GM12891 (cell line): ENCODE results near the gene ADM.

Experiments
- DNase-seq: peaks from one replicate; pipeline ENCODE4 v3.0.0; 2011; ENCODE audit warnings: low spot score; ENCODE audit not compliant: insufficient read length
- FAIRE-seq: peaks from 2 replicates; lab custom pipeline; 2011; peaks lifted over from hg19 to GRCh38; lab: Jason Lieb, UNC
- PAX5 ChIP-seq: IDR thresholded peaks from 2 replicates; pipeline ENCODE4 v1.6.1; 2011; ENCODE audit warnings: low read length, moderate library complexity, mild to moderate bottlenecking; ENCODE audit not compliant: insufficient read depth, severe bottlenecking
- POLR2A ChIP-seq: IDR thresholded peaks from 2 replicates; pipeline ENCODE4 v1.6.1; 2011; ENCODE audit warnings: low read depth, low read length, control low read depth
- POLR2AphosphoS5 ChIP-seq: IDR thresholded peaks from 2 replicates; pipeline ENCODE4 v1.6.1; 2011; ENCODE audit warnings: low read depth, low read length, control low read depth
- POU2F2 ChIP-seq: IDR thresholded peaks from 2 replicates; pipeline ENCODE4 v1.6.1; 2011; ENCODE audit warnings: low read depth, mild to moderate bottlenecking, control low read depth, low read length, moderate library complexity
- SPI1 ChIP-seq: IDR thresholded peaks from 2 replicates; pipeline ENCODE4 v1.6.1; 2011; ENCODE audit warnings: low read depth, low read length, control low read depth
- TAF1 ChIP-seq: IDR thresholded peaks from 2 replicates; pipeline ENCODE4 v1.6.1; 2011; ENCODE audit warnings: low read depth, low read length, control low read depth

ADM gene

DNA sequence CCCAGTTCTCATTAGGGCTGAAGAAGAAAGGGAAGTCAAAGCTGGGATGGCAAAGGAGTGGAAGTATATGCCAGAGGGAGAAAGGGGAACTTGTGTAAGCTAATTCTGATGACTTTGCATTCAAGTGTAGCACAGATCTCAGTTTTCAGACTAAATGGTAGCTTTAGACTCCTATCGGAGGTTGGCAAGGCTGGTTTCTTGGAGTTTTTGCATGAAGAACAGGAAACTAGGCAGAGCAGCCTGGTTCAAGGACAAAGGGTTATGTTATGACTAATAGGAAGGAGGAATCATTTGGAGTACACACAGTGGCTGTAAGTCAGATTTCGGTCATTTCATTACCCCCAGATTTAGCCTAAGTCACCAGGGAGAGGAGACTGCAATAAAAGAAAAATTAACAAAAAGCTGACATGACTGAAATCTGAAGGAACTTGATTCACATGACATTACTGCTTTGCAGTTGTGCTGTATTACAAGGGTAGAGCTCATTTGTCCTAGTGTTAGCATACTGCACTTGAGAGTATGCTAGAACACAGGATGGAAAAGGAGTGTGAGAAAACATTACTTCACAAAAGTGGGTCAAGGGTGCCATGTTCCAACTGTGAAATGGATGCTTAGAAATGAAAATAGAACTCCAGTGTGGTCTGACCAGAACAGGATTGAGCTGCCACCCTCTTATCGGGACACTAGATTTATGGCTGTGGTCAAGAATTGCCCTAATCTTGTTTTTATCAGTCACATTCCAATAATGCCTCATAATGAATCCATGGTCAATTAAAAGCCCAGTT is 23.6 kb downstream of the ADM start:
- no peak for TF ChIP-seq SPI1
- no peak for TF ChIP-seq POLR2AphosphoS5
- no peak for TF ChIP-seq PAX5
- no peak for TF ChIP-seq POU2F2
- TF ChIP-seq TAF1: no peak
- no peak for TF ChIP-seq POLR2A
- FAIRE-seq (no peak), DNase-seq (no peak)

- no peak for FAIRE-seq
- no peak for TF ChIP-seq PAX5
- no peak for TF ChIP-seq POLR2A
- no peak for TF ChIP-seq POLR2AphosphoS5
- TF ChIP-seq POU2F2: no peak
- TF ChIP-seq TAF1: no peak
- TF ChIP-seq SPI1: no peak
- DNase-seq: no peak
These were observed 24.5 kb downstream of the ADM start for GRCh38 chr11:10329356-10329755.

GRCh38 chr11:10329935-10330334 is 25.1 kb downstream of the ADM start:
- DNase-seq (no peak), FAIRE-seq (no peak)
- no peak for TF ChIP-seq TAF1
- no peak for TF ChIP-seq POU2F2
- no peak for TF ChIP-seq PAX5
- TF ChIP-seq SPI1: no peak
- no peak for TF ChIP-seq POLR2A

GRCh38 chr11:10331548-10332289 is 26.8 kb downstream of the ADM start:
- FAIRE-seq (no peak), DNase-seq (no peak)

DNA sequence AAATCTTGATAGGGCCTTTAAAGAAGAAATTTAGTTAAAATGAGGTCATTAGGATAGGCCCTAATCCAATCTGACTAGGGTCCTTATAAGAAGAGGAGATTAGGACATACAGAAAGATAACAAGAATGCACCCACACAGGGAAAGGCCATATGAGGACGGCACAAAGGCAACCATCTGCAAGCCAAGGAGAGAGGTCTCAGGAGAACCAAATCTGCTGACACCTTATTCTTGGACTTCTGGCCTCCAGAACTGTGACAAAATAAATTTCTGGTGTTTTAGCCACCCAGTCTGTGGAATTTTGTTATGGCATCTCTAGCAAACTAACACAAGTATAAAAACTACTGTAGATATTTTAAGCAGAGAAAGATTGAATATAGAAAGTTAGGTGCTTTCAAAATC is 28.6 kb downstream of the ADM start:
- DNase-seq (no peak), FAIRE-seq (no peak)
- TF ChIP-seq SPI1: no peak
- no peak for TF ChIP-seq POU2F2
- no peak for TF ChIP-seq TAF1
- no peak for TF ChIP-seq PAX5
- no peak for TF ChIP-seq POLR2AphosphoS5
- no peak for TF ChIP-seq POLR2A

More at GRCh38 chr11:10331548-10332289, 26.8 kb downstream of the ADM start:
- TF ChIP-seq POLR2A (no peak), TAF1 (no peak)

- no peak for FAIRE-seq
These were observed 33.4 kb downstream of the ADM start for GRCh38 chr11:10338287-10338686.

DNA sequence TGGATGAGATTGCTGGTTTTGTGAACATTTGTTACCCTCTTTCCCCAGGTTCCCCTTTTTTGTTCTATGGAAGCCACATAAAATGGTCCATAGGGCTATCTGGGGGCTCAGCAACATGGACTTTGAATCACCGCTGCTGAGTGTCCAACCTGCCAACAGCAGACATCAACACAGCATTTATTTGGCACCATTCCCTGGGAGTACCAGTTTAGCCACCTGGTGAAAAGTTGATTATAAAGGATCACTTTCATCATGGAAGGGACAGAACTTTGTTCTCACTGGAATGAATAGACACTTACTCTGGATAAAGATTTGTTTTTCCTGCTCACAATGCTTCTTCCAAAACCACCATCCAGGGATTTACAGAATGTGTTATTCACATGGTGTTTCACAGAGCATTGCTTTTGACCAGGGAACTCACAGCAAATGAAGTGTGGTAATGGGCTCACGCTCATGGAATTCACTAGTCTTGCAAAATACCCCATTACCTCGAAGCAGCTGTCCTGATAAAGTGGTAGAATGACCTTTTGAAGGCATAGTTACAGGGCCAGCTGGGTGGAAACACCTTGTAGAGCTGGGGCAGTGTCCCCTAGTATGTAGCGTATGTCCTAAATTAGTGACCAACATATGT is 43.9 kb downstream of the ADM start:
- FAIRE-seq (no peak), DNase-seq (no peak)
- no peak for TF ChIP-seq TAF1

More at GRCh38 chr11:10338287-10338686, 33.4 kb downstream of the ADM start:
- TF ChIP-seq POLR2AphosphoS5 (no peak), POU2F2 (no peak), SPI1 (no peak), TAF1 (no peak), PAX5 (no peak), POLR2A (no peak)
- DNase-seq: no peak

- no peak for TF ChIP-seq POLR2A
- FAIRE-seq (no peak), DNase-seq (no peak)
These were observed 44.4 kb downstream of the ADM start for GRCh38 chr11:10349281-10349665.

- FAIRE-seq (no peak), DNase-seq (no peak)
- TF ChIP-seq POU2F2: no peak
- TF ChIP-seq POLR2AphosphoS5: no peak
- no peak for TF ChIP-seq PAX5
- no peak for TF ChIP-seq TAF1
- TF ChIP-seq POLR2A: no peak
- TF ChIP-seq SPI1: no peak
These were observed 44.9 kb downstream of the ADM start for GRCh38 chr11:10349806-10350205.

- no peak for DNase-seq
- FAIRE-seq: no peak
These were observed 45.5 kb downstream of the ADM start for GRCh38 chr11:10350334-10350733.

More at GRCh38 chr11:10350334-10350733, 45.5 kb downstream of the ADM start:
- TF ChIP-seq TAF1: no peak
- TF ChIP-seq PAX5: no peak
- no peak for TF ChIP-seq SPI1
- no peak for TF ChIP-seq POLR2AphosphoS5
- TF ChIP-seq POU2F2: no peak
- TF ChIP-seq POLR2A: no peak
